ENCODE data around the gene SARS1.

- no peak for TF ChIP-seq CTCF (conservative IDR thresholded peaks at IDR 0.05 in 1 of 2, IDR thresholded peaks at IDR 0.05 in 1 of 2; ENCODE audit: low read depth in 1 of 2, low read length in 2 of 2)
- TF ChIP-seq EZH2 (IDR thresholded peaks at IDR 0.05; ENCODE audit: low read length, missing control alignments), result no peak
Observed at GRCh38 chr1:109187127-109187526, 26.6 kb upstream of the SARS1 start.
